Urinary bladder (tissue), 4 donors: ENCODE results near the gene AHRR. TPM values are rescaled to one million over a fixed set of nuclear protein-coding genes. Genes with fewer than 3 reads are reported as not detected.
"Not testable (repeated sequence)": the region's sequence is repeated elsewhere in the genome, so short reads cannot be mapped to it uniquely, and the experiment has no call there.

Experiments used
- DNase-seq: peaks from one replicate; pipeline ENCODE4 v3.0.0-alpha.2; 2015; ENCODE audit errors: extremely low spot score
- H3K27ac ChIP-seq: one replicate; pipeline ENCODE4 v1.5.1; 2013; ENCODE audit warnings: low read depth, mild to moderate bottlenecking, moderate library complexity
- H3K36me3 ChIP-seq: one replicate; pipeline ENCODE4 v1.6.1; 2013; ENCODE audit warnings: mild to moderate bottlenecking, moderate library complexity; ENCODE audit not compliant: insufficient read depth
- H3K4me1 ChIP-seq: one replicate; pipeline ENCODE4 v1.6.1; 2013; ENCODE audit warnings: mild to moderate bottlenecking, moderate library complexity; ENCODE audit not compliant: insufficient read depth
- H3K4me3 ChIP-seq: one replicate; pipeline ENCODE4 v1.5.1; 2013; ENCODE audit warnings: low read depth, low read length
- WGBS: extraction: QIAGEN DNeasy Blood & Tissue Kit; methylation state at CpG from one replicate; pipeline ENCODE4 v1.1.7; 2013; 5-methylcytosine and 5-hydroxymethylcytosine counted together
- polyA plus RNA-seq: library from polyadenylated mRNA; stranded (reverse); fragments of 200-250 nt; gene quantifications from one replicate; pipeline ENCODE4 v1.2.3, GENCODE V29; 2013
- total RNA-seq: library from RNA; depleted of rRNA; stranded (reverse); fragments of >200 nt; gene quantifications from one replicate; pipeline ENCODE4 v1.2.3, GENCODE V29; 2014
- donor health status: healthy with polysubstance abuse.
- donor health status: healthy.

The AHRR gene
- total and polyA plus RNA-seq, 2 donors: 6.5 to 6.7 TPM

DNA sequence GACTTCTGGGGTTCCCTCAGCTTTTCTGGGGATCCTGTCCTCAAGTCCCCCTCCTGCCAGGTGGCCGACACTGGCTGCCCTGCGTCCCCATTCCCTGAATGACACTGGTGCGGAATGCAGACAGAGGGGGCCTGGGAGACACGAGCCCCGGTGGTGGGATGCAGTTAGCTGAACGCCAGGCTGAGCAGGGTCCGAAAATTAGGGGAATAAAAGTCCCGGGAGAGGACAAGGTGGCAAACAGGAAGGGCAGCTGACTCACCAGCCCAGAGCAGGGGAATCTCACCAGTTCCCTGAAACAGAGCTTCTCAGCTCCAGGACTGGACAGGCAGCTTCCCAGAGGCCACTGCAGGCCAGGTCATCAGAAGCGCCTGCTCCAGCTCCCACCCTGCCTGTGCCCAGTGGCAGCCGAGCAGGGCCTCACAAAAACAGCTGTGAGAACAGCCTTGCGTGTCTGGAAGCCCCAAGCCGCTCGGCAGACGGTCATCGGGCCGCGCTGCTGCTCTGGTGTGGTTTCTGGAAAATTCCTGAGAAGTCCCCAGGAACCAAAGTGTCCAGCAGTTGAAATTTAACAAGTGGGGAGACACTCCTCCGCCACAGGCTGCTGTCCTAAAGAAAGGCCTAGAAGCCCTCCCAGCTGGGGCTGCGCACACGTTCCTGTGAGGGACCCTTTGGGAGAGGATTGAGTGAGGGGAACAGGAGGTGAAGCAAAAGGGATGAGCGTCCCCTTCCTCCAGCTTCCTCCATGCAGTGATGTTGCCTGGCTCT, 73.8 kb downstream of the AHRR start:
- DNase-seq: no peak
- Histone ChIP-seq H3K27ac (peak overlapping the region; percentile 88), H3K4me3 (no peak overlapping the region), H3K4me1 (peaks cover 3% of the 10 kb centered on the region), H3K36me3 (no peaks in the 10 kb centered on the region)
- WGBS: 60% methylated on average over 21 of the region's 21 CpGs

DNA sequence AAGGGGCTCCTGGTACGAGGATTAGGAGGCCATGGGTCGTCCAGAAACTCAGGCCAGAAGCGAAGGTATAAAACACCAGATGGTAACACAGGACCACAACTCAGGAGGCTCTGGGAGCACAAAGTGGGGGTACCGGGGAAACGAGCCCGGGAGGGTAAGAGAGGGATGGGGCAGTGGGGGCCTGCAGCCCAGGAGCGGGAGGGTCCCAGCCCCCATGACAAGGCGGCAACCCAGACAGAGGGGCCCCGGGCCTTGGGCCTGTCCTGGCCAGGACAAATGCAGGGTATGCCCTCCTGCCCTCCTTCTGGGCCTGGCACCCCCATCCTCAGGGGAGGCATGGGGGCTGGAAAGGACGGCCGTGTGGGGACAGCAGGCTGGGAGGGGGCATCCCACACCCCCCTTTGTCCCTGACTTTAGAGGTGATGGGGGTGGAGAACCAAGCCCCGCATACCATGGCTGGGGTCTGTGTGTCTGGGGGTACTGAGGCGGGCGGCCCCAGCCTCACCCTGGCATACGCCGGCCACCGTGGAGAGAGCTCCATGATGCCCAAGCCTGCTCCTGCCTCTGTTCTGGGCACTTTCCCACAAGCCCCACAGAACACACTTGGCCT, 74.5 kb downstream of the AHRR start:
- peaks cover 3% of the 10 kb centered on the region for H3K4me1 ChIP-seq
- H3K36me3 ChIP-seq: no peaks in the 10 kb centered on the region
- no peak overlapping the region for H3K4me3 ChIP-seq
- DNase-seq: no peak
- H3K27ac ChIP-seq: peak overlapping the region; percentile 83
- 80% methylated on average over 17 of the region's 17 CpGs for WGBS

DNA sequence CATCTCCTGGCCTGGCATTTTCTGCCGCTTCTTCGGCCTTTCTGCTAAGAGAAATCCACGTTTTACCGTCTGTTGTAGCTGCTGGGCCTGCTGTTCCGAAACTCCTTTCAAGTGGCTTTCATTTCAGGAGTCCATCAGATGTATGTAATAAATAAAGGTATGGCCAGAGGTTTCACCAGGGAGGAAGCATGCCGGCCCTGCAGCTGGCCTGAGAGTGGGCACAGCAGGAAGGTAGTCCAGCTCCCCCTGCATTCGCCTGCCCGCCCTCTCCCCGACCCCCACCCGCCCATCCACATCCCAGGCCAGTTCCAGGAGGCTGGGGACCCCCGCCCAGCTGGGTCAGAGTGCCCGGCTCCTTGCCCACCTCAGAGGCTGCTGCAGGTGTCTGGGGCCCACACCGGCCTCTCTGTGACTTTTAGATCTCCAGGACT, 75.0 kb downstream of the AHRR start:
- H3K36me3 ChIP-seq: no peaks in the 10 kb centered on the region
- H3K27ac ChIP-seq: no peak overlapping the region
- WGBS: 84% methylated on average over 13 of the region's 13 CpGs
- DNase-seq: no peak
- no peak overlapping the region for H3K4me3 ChIP-seq
- H3K4me1 ChIP-seq: peaks cover 3% of the 10 kb centered on the region

- H3K36me3 ChIP-seq, DNase-seq, H3K4me3 ChIP-seq, H3K4me1 ChIP-seq: not testable (repeated sequence)
- peak overlapping the region; percentile 81 for H3K27ac ChIP-seq
- 90% methylated on average over 15 of the region's 15 CpGs for WGBS
Measured at GRCh38 chr5:398141-398474, 76.6 kb downstream of the AHRR start.

GRCh38 chr5:398475-399295, 77.2 kb downstream of the AHRR start:
- DNase-seq: no peak
- H3K27ac ChIP-seq: peak overlapping the region; percentile 81

DNA sequence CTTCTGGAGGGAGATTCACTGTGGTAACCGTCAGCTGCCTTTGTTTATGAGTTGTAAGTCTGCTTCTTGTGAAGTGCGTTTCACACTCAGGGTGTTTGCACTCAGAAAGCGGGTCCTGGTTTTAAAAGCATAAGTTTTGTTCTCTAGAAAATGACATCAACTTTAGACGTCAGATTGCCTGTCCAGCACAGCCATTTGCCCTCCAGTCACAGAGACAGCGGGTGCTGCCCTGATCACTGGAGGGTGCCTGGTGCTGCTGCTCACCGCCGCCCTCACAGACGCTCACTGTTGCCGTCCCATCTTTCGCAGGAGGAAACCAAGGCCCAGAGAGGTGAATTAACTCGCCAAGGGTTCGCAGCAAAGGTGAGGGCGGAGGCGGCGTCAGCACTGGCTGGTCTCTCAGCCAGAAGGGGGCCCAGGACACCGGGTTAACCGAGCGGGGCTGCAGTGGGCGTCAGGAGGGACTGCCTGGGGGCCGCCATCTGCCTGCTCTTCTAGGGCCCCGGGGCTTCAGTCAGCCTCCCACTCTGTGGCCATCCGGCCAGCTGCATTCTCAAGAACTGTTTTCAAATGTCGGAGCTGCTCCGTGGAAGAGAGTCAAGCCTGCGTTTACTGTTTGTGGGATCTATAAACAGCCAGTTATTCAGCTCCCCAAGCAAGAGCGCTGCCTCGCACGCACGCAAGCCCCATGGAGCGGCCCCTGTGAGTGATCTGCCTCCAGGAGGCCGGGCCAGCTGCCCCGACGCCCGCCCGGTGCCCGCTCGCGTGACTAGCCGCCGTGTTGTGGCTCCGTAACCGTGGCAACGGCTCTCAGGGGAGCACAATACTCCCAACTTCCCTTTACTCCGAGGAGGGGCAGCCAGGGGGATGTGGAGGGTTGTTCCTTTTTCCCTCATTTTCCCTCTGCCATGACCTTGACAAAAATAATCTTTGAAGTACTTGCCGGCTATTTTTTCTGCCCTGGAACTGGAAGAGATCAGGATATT, 78.1 kb downstream of the AHRR start:
- H3K4me1 ChIP-seq: peaks cover 3% of the 10 kb centered on the region
- H3K27ac ChIP-seq: peak overlapping the region; percentile 89
- no peaks in the 10 kb centered on the region for H3K36me3 ChIP-seq
- peak overlapping the region; percentile 7 for H3K4me3 ChIP-seq
- 22% methylated on average over 45 of the region's 45 CpGs for WGBS
- peak; percentile 71 for DNase-seq

More at GRCh38 chr5:398475-399295, 77.2 kb downstream of the AHRR start:
- WGBS: 89% methylated on average over 35 of the region's 35 CpGs
- Histone ChIP-seq H3K4me1 (peaks cover 3% of the 10 kb centered on the region), H3K36me3 (no peaks in the 10 kb centered on the region), H3K4me3 (no peak overlapping the region)

DNA sequence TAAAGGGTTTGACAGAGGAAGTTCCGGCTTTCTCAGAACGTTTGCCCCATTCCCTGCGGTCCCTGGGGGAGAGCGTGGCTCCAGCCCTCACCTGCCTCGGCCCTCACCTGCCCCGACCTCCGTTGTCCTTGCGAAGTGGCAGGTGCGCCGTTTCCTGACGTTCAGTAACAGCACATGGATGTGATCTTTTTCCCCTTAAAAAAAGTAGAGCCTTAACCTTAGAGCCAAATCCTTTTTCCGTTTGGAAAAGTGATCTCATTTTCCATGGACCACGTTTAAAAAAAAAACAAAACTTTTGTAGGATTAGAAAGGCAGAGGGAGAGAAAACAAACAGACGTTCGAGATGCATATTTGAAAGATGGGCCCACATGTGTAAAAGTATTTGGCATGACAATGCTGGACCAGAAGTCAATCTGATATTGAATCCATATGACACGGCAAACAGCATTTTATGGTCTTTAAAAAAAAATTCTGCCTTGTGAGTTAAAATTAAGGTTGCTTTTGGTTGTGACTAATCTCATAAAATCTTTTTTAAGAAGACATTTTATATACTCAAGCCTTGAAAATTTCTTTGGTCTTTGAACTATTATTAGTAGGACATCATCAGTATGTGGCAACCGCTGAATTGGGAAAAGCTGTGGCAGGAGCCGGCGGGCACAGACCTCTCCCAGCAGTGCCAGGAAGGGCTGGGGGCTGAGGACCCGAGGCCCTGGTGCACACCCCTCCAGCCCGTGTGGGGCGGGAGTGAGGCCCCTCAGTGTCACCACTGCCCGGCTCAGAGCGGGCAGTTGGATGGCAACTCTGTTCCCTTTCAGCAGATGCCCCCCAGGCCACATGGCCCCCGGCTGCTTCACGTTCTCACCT, 79.0 kb downstream of the AHRR start:
- WGBS: 33% methylated on average over 26 of the region's 26 CpGs
- H3K36me3 ChIP-seq: no peaks in the 10 kb centered on the region
- no peaks in the 10 kb centered on the region for H3K4me1 ChIP-seq
- H3K27ac ChIP-seq: peak overlapping the region; percentile 89
- peak; percentile 33 for DNase-seq
- H3K4me3 ChIP-seq: peak overlapping the region; percentile 7

- Histone ChIP-seq H3K4me3 (no peak overlapping the region), H3K36me3 (no peaks in the 10 kb centered on the region), H3K27ac (peak overlapping the region; percentile 83), H3K4me1 (no peaks in the 10 kb centered on the region)
- WGBS: 93% methylated on average over 24 of the region's 24 CpGs
- DNase-seq: no peak
Measured at GRCh38 chr5:401146-402034, 79.9 kb downstream of the AHRR start.

DNA sequence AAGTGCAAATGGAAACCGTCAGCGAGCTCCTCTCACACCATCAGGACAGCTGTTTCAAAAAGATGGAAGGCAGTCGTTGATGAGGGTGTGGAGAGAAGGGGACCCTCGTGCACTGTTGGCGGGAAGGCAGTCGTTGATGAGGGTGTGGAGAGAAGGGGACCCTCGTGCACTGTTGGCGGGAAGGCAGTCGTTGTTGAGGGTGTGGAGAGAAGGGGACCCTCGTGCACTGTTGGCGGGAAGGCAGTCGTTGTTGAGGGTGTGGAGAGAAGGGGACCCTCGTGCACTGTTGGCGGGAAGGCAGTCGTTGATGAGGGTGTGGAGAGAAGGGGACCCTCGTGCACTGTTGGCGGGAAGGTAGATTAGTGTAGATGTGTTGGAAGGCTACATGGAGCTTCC, 80.7 kb downstream of the AHRR start:
- H3K36me3 ChIP-seq, H3K4me3 ChIP-seq, H3K4me1 ChIP-seq, DNase-seq, H3K27ac ChIP-seq: not testable (repeated sequence)
- 93% methylated on average over 17 of the region's 17 CpGs for WGBS

GRCh38 chr5:402615-403359, 81.3 kb downstream of the AHRR start:
- 83% methylated on average over 20 of the region's 20 CpGs for WGBS
- DNase-seq: no peak
- Histone ChIP-seq H3K4me3 (no peak overlapping the region), H3K27ac (no peak overlapping the region), H3K36me3 (no peaks in the 10 kb centered on the region), H3K4me1 (no peaks in the 10 kb centered on the region)

- DNase-seq: no peak
- H3K4me3 ChIP-seq: no peak overlapping the region
- no peaks in the 10 kb centered on the region for H3K4me1 ChIP-seq
- H3K36me3 ChIP-seq: no peaks in the 10 kb centered on the region
- WGBS: 90% methylated on average over 11 of the region's 11 CpGs
- H3K27ac ChIP-seq: no peak overlapping the region
Measured at GRCh38 chr5:403995-404394, 82.5 kb downstream of the AHRR start.
